Calu3 (cell line): Measurements from ENCODE around the gene MCC. TPM values are rescaled to one million over a fixed set of nuclear protein-coding genes. Genes with fewer than 3 reads are reported as not detected.

Experiments used
- BruUV-seq: library from RNA; stranded (reverse); fragments of 400-500 nt; replicated peaks from 2 replicates; lab custom pipeline; 2021; lab: Mats Ljungman, UMichigan
- CTCF ChIA-PET: fragments of 300-600 bp; sonication (Branson Sonifier 250); formaldehyde crosslinking; loops from one replicate; lab custom pipeline; 2022; ENCODE audit warnings: antibody characterized with exemption; lab: Charles Lee
- DNase-seq: peaks from one replicate; pipeline ENCODE4 v3.0.0; 2022
- H3K27ac Mint-ChIP-seq: one replicate; pipeline ENCODE4 v1.8.0; 2022; ENCODE audit warnings: mixed read lengths; ENCODE audit not compliant: unreplicated experiment
- H3K27me3 Mint-ChIP-seq: one replicate; pipeline ENCODE4 v1.8.0; 2022; ENCODE audit warnings: mixed read lengths; ENCODE audit not compliant: unreplicated experiment
- H3K36me3 Mint-ChIP-seq: one replicate; pipeline ENCODE4 v1.8.0; 2022; ENCODE audit warnings: mild to moderate bottlenecking, moderate library complexity, mixed read lengths; ENCODE audit not compliant: insufficient read depth, unreplicated experiment
- H3K4me1 Mint-ChIP-seq: one replicate; pipeline ENCODE4 v1.8.0; 2022; ENCODE audit warnings: mild to moderate bottlenecking, low read depth, mixed read lengths; ENCODE audit not compliant: unreplicated experiment
- H3K4me3 Mint-ChIP-seq: one replicate; pipeline ENCODE4 v1.8.0; 2022; ENCODE audit warnings: mild to moderate bottlenecking, low read depth, moderate library complexity, mixed read lengths; ENCODE audit not compliant: unreplicated experiment
- H3K9me3 Mint-ChIP-seq: one replicate; pipeline ENCODE4 v1.8.0; 2022; ENCODE audit warnings: low read depth, mixed read lengths; ENCODE audit not compliant: unreplicated experiment
- CTCF ChIP-seq: fragments of 200-600 bp; IDR thresholded peaks from one replicate; pipeline ENCODE4 v1.8.0; 2022; ENCODE audit warnings: antibody characterized with exemption; ENCODE audit not compliant: unreplicated experiment
- intact Hi-C: fragments of 100-400 bp; cut with micrococcal nuclease; formaldehyde crosslinking; loops from one replicate; pipeline ENCODE4 v1.10.0; 2022; ENCODE audit not compliant: unreplicated experiment
- total RNA-seq: library from RNA; stranded (reverse); gene quantifications from 2 replicates; pipeline ENCODE4 v1.2.3, GENCODE V29; 2022

MCC gene
- total RNA-seq, 1 experiment from 2014 or later, result 2.8 TPM

GRCh38 chr5:113274836-113275414 is 213.3 kb downstream of the MCC start:
- CTCF ChIA-PET, result interaction anchor here (0.6 kb wide), 1 partner anchor 77 kb away, joined by 3 read pairs; no protein-coding TSS in a partner anchor
- TF ChIP-seq CTCF, result no peak
- no peaks in the 10 kb centered on the region for H3K9me3 Mint-ChIP-seq
- H3K4me1 Mint-ChIP-seq, result no peaks in the 10 kb centered on the region
- DNase-seq, result no peak
- no peak overlapping the region for H3K4me3 Mint-ChIP-seq
- BruUV-seq, result no TSS peak
- intact Hi-C loops, result no loop called here
- H3K27ac Mint-ChIP-seq, result no peak overlapping the region
- no peaks in the 10 kb centered on the region for H3K36me3 Mint-ChIP-seq
- H3K27me3 Mint-ChIP-seq, result no peaks in the 10 kb centered on the region

GRCh38 chr5:113273948-113274347 is 214.3 kb downstream of the MCC start:
- Mint-ChIP-seq H3K36me3 (no peaks in the 10 kb centered on the region), H3K27me3 (no peaks in the 10 kb centered on the region), H3K27ac (no peak overlapping the region), H3K4me3 (no peak overlapping the region), H3K4me1 (no peaks in the 10 kb centered on the region), H3K9me3 (no peaks in the 10 kb centered on the region)
- CTCF ChIA-PET, result no interaction called here
- DNase-seq, result no peak
- TF ChIP-seq CTCF, result no peak
- no TSS peak for BruUV-seq
- intact Hi-C loops, result no loop called here

- no peaks in the 10 kb centered on the region for H3K4me1 Mint-ChIP-seq
- H3K4me3 Mint-ChIP-seq, result no peak overlapping the region
- no peak for DNase-seq
- no peak for TF ChIP-seq CTCF
- intact Hi-C loops, result no loop called here
- H3K36me3 Mint-ChIP-seq, result no peaks in the 10 kb centered on the region
- no peak overlapping the region for H3K27ac Mint-ChIP-seq
- H3K9me3 Mint-ChIP-seq, result no peaks in the 10 kb centered on the region
- H3K27me3 Mint-ChIP-seq, result no peaks in the 10 kb centered on the region
- no TSS peak for BruUV-seq
- CTCF ChIA-PET, result no interaction called here
Measured at GRCh38 chr5:113271745-113272454, 216.4 kb downstream of the MCC start.

- Mint-ChIP-seq H3K36me3 (no peaks in the 10 kb centered on the region), H3K27ac (no peak overlapping the region), H3K4me3 (no peak overlapping the region), H3K27me3 (no peaks in the 10 kb centered on the region), H3K9me3 (no peaks in the 10 kb centered on the region), H3K4me1 (no peaks in the 10 kb centered on the region)
- no TSS peak for BruUV-seq
- DNase-seq, result no peak
- CTCF ChIA-PET, result interaction anchor here (0.5 kb wide), 1 partner anchor 507 kb away, joined by 4 read pairs; no protein-coding TSS in a partner anchor
- intact Hi-C loops, result no loop called here
- no peak for TF ChIP-seq CTCF
Measured at GRCh38 chr5:113271015-113271414, 217.2 kb downstream of the MCC start.
